ENCODE data around the gene EIF3B.

Gene EIF3B

DNA sequence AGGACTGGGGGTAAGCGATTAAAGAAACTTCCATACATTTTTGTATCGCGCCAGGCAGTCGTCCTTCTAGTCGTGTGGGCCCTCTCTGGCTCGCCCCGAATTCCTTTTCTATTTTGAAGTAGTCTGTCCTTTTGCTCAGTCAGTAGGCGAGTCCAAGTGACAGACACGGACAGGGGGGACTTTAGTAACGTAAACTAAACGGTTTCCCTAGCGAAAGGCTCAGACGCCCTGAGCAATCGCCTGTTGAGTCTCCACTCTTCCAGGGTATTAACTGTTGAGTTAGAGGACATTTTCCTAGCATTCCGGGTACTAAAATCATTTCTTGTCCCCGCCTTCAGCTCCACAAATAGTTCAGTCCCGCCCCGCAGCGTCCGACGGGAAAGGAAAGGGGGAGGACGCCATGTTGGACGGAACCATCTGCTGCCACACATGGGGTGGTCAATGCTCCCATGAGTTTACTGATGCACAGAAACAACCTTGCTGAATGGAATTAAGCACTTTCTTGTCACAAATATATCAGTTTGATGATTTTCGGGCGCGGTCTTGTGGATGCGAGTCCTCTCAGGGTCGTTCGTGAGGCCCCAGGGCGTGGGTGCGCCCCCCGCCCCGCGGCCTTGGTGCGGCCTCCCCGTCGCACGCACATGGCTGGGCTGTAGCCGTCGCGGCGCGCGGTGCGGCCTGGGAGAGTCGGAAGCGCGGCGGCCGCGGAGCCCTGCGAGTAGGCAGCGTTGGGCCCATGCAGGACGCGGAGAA is at the start of gene EIF3B:
TSS of gene EIF3B (plus strand) at position 642 of the 753 bp plus-strand sequence. CDS start at position 737, 95 bp downstream.
- TF ChIP-seq GATA2 (IDR thresholded peaks at IDR 0.05; ENCODE audit: low read depth, low read length): no peak
- TF ChIP-seq GATA3 (IDR thresholded peaks at IDR 0.05; ENCODE audit: low read depth, low read length): no peak

DNA sequence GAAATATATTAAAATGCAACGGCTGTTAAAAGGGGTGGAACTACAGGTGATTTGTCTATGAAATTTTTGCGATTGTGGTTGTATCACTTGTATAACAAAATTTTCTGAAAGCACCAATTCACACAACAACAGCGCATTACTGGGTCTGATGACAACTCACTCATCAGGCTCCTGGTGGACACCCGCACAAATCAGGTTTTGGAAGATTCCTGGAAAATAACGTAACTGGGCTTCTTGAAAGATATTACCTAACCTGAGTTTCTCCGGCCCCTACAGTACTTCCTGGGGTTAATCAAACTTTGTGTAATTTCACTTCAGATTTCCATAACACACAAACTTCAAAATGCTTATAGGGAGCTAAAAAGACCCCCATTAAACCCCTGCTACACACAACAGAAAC is 47.9 kb upstream of the EIF3B start:
- TF ChIP-seq GATA3 (IDR thresholded peaks at IDR 0.05; ENCODE audit: low read depth, low read length) (no peak), GATA2 (IDR thresholded peaks at IDR 0.05; ENCODE audit: low read depth, low read length) (no peak)

DNA sequence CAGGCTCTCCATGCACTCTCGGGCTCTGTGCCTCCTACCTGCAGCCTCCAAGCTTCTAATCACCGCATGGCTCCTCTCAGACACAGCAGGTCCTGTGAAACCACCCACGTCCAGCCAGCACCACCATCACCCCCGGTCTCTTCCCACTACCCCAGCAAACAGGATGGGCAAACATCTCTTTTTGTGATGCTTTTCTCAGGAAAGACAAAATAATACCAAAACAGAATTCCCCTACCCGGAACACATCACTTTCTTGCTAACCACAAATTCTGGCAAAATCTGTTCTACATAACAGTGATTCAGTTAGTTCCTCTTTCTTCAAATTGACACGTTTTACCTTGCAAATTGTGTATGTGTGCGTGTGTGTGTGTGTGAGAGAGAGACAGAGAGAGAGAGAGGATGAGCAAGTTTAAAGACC is 46.9 kb upstream of the EIF3B start:
- no peak for TF ChIP-seq GATA2 (IDR thresholded peaks at IDR 0.05; ENCODE audit: low read depth, low read length)
- TF ChIP-seq GATA3 (IDR thresholded peaks at IDR 0.05; ENCODE audit: low read depth, low read length): no peak

DNA sequence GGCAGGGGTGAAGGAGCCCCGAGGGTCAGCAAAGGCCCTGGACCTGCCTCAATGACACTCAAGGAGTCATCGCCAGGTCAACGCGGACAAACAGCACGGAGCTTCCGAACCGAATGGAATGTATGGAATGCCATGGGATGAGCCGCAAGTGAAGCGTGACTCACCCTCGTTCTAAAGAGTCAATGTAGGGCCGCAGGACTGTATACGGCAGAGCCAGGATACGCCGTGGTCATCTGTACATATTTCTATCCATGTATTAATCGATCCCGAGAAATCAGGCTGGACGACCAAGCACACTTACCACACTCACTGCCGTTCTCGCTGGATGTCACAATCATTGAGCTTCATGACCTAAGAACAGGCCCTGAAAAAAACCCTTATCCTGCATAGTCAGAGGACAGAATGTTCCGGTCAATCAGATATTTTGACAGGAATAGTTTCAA is 44.7 kb upstream of the EIF3B start:
- no peak for TF ChIP-seq GATA3 (IDR thresholded peaks at IDR 0.05; ENCODE audit: low read depth, low read length)
- no peak for TF ChIP-seq GATA2 (IDR thresholded peaks at IDR 0.05; ENCODE audit: low read depth, low read length)

GRCh38 chr7:2312267-2312929 is 42.2 kb upstream of the EIF3B start:
- no peak for TF ChIP-seq GATA3 (IDR thresholded peaks at IDR 0.05; ENCODE audit: low read depth, low read length)
- TF ChIP-seq GATA2 (IDR thresholded peaks at IDR 0.05; ENCODE audit: low read depth, low read length): no peak

GRCh38 chr7:2313450-2314208 is 41.0 kb upstream of the EIF3B start:
- TF ChIP-seq GATA2 (IDR thresholded peaks at IDR 0.05; ENCODE audit: low read depth, low read length) (no peak), GATA3 (IDR thresholded peaks at IDR 0.05; ENCODE audit: low read depth, low read length) (no peak)

- TF ChIP-seq GATA3 (IDR thresholded peaks at IDR 0.05; ENCODE audit: low read depth, low read length) (no peak), GATA2 (IDR thresholded peaks at IDR 0.05; ENCODE audit: low read depth, low read length) (no peak)
These were observed 40.2 kb upstream of the EIF3B start, which contains the start of gene SNX8 for GRCh38 chr7:2314209-2314955. Gene SNX8 (minus strand): TSS chr7:2314441. CDS start chr7:2314421, 20 bp downstream.

GRCh38 chr7:2315787-2316186 is 38.8 kb upstream of the EIF3B start:
- TF ChIP-seq GATA2 (IDR thresholded peaks at IDR 0.05; ENCODE audit: low read depth, low read length) (no peak), GATA3 (IDR thresholded peaks at IDR 0.05; ENCODE audit: low read depth, low read length) (no peak)

DNA sequence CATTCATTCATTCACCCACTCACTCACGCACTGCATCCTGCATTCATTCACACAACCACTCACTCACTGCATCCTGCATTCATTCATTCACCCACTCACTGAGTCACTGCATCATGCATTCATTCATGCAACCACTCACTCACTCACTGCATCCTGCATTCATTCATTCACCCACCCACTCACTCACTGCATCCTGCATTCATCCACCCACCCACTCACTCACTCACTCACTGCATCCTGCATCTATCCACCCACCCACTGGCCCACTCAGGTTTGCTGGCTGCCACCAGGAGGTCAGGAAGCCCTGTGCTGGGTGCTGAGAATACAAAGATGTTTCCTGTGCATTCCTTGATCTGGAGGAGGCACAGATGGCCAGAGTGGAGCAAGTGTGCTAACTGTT is 38.0 kb upstream of the EIF3B start:
- TF ChIP-seq GATA3 (IDR thresholded peaks at IDR 0.05; ENCODE audit: low read depth, low read length) (no peak), GATA2 (IDR thresholded peaks at IDR 0.05; ENCODE audit: low read depth, low read length) (no peak)

- TF ChIP-seq GATA3 (IDR thresholded peaks at IDR 0.05; ENCODE audit: low read depth, low read length): no peak
- TF ChIP-seq GATA2 (IDR thresholded peaks at IDR 0.05; ENCODE audit: low read depth, low read length): no peak
These were observed 36.9 kb upstream of the EIF3B start for GRCh38 chr7:2317556-2318293.

- TF ChIP-seq GATA3 (IDR thresholded peaks at IDR 0.05; ENCODE audit: low read depth, low read length) (no peak), GATA2 (IDR thresholded peaks at IDR 0.05; ENCODE audit: low read depth, low read length) (no peak)
These were observed 33.6 kb upstream of the EIF3B start for GRCh38 chr7:2321020-2321419.

DNA sequence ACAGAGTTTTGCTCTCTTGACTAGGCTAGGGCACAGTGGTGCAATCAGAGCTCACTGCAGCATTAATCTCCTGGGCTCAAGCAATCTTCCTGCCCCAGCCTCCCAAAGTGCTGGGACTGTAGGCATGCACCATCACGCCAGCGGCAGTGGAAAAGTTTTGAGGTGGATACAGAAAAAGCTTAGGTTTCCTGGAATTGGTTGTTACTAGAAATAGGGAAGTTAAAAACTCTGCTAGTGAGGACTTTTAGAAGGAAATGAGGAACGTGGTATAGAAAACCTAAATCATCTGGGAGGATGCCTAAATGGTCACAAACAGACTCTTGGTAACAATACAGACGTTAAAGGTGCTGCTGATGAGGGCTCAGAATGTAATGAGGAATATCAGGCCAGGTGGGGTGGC is 29.5 kb upstream of the EIF3B start:
- no peak for TF ChIP-seq GATA2 (IDR thresholded peaks at IDR 0.05; ENCODE audit: low read depth, low read length)

GRCh38 chr7:2326951-2327350 is 27.7 kb upstream of the EIF3B start:
- TF ChIP-seq GATA3 (IDR thresholded peaks at IDR 0.05; ENCODE audit: low read depth, low read length) (no peak), GATA2 (IDR thresholded peaks at IDR 0.05; ENCODE audit: low read depth, low read length) (no peak)

Measured in SH-SY5Y (cell line).